ENCODE measurements around the gene SLC1A7.

Gene SLC1A7

GRCh38 chr1:53123453-53124140 is 18.8 kb downstream of the SLC1A7 start:
- DNase-seq (ENCODE audit: low read depth) = peak; percentile 83
- no peak overlapping the region for H3K4me3 ChIP-seq (ENCODE audit: low read length)
- TF ChIP-seq, protein P1, sequence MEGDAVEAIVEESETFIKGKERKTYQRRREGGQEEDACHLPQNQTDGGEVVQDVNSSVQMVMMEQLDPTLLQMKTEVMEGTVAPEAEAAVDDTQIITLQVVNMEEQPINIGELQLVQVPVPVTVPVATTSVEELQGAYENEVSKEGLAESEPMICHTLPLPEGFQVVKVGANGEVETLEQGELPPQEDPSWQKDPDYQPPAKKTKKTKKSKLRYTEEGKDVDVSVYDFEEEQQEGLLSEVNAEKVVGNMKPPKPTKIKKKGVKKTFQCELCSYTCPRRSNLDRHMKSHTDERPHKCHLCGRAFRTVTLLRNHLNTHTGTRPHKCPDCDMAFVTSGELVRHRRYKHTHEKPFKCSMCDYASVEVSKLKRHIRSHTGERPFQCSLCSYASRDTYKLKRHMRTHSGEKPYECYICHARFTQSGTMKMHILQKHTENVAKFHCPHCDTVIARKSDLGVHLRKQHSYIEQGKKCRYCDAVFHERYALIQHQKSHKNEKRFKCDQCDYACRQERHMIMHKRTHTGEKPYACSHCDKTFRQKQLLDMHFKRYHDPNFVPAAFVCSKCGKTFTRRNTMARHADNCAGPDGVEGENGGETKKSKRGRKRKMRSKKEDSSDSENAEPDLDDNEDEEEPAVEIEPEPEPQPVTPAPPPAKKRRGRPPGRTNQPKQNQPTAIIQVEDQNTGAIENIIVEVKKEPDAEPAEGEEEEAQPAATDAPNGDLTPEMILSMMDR (conservative IDR thresholded peaks at IDR 0.05; ENCODE audit: low read length) = no peak

GRCh38 chr1:53122961-53123413 is 19.5 kb downstream of the SLC1A7 start:
- no peak for DNase-seq (ENCODE audit: low read depth)
- H3K4me3 ChIP-seq (ENCODE audit: low read length) = no peak overlapping the region
- TF ChIP-seq, protein P1 (conservative IDR thresholded peaks at IDR 0.05; ENCODE audit: low read length) = no peak

- TF ChIP-seq, protein P1 (conservative IDR thresholded peaks at IDR 0.05; ENCODE audit: low read length) = no peak
- H3K4me3 ChIP-seq (ENCODE audit: low read length) = no peak overlapping the region
- peak; percentile 87 for DNase-seq (ENCODE audit: low read depth)
These were observed 20.1 kb downstream of the SLC1A7 start for GRCh38 chr1:53122201-53122885.

DNA sequence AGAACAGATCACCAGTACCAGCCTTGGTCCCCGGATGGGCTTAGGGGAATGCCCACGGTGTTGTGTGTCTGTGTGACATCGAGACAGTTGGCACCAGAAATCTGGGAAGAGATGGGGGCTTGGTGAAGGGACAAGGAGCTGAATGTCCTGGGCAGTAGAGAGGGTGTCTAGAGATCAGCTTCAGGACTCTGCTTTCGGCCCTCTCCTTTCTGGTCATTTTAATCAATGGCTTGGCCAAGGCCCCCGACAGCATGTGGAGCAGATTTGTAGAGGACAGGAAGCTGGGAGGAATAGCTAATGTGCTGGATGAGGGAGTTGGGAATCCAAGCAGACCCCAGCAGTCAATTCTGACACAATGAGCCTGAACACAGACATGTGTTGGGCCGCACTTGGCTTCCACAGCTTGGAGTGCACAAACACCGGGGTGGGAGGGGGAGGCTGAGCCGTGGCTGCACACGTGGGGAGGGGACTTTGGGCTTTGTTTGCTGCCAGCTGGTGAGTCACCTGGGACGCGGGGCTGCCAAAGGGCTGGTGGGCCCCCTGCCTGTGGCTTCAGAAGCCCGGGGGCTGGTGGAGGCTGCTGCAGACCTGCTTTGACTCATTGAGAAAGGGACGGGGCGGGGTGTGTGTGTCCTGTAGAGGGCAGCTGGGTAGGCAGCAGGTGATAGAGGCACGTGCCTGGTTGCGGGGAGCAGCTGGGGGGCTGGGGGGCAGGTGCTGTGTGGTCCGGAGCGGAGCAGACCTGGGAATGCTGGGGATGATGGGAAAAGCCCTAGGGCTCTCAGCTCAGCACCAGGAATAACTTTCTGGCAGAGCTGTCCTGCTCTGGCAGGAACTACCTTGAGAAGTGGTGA is 20.9 kb downstream of the SLC1A7 start:
- peak; percentile 70 for DNase-seq (ENCODE audit: low read depth)

GRCh38 chr1:53120659-53121058 is 21.8 kb downstream of the SLC1A7 start:
- no peak overlapping the region for H3K4me3 ChIP-seq (ENCODE audit: low read length)
- TF ChIP-seq, protein P1 (conservative IDR thresholded peaks at IDR 0.05; ENCODE audit: low read length) = no peak
- no peak for DNase-seq (ENCODE audit: low read depth)

More for the DNA sequence above, 20.9 kb downstream of the SLC1A7 start:
- TF ChIP-seq, protein P1 (conservative IDR thresholded peaks at IDR 0.05; ENCODE audit: low read length) = no peak
- no peak overlapping the region for H3K4me3 ChIP-seq (ENCODE audit: low read length)

GRCh38 chr1:53117836-53118235 is 24.6 kb downstream of the SLC1A7 start:
- TF ChIP-seq, protein P1 (conservative IDR thresholded peaks at IDR 0.05; ENCODE audit: low read length) = no peak
- no peak overlapping the region for H3K4me3 ChIP-seq (ENCODE audit: low read length)
- no peak for DNase-seq (ENCODE audit: low read depth)
